Measurements from ENCODE around the gene TLR6.
"Not testable (repeated sequence)": the region's sequence is repeated elsewhere in the genome, so short reads cannot be mapped to it uniquely, and the experiment has no call there.

Gene TLR6

DNA sequence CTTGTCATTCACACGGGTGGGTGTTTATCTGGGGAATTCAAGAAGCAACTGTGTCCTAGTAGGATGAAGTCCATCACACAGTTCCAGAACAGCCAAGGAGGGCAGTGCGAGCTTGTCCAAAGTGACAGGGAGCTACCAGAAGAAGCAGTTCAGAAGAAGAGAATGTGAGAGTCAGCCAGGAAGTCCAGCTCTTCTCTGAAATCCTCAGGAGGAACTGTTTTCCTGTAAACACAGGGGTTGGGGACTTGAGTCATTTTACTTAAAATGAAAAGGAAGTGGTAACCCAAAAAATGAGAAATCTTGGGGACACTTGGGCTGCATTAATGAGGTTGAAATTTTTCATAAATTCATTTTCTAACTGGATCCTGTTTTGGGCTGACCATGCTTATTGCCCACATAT is 65.6 kb downstream of the TLR6 start:
- H3K4me3 ChIP-seq (ENCODE audit: low read depth, low read length): no peak overlapping the region

DNA sequence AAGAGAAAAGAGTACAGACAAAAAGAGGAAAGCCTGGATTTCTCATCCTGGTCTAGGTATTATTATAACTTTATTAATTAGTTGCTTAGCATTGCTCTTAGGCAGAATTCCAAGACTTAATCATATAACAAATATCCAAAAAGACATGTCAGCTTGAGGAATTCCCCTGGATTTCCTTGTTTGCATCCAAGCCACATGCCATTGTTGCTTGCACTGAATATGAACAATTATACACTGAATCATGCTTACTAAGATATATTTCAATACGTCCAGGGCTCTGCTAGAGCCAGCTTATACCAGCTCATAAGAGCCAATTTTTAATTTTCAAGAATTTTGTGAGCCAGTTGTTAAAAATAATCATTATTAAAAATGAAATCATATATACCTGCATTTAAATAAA is 68.3 kb downstream of the TLR6 start:
- no peak overlapping the region for H3K4me3 ChIP-seq (ENCODE audit: low read depth, low read length)

DNA sequence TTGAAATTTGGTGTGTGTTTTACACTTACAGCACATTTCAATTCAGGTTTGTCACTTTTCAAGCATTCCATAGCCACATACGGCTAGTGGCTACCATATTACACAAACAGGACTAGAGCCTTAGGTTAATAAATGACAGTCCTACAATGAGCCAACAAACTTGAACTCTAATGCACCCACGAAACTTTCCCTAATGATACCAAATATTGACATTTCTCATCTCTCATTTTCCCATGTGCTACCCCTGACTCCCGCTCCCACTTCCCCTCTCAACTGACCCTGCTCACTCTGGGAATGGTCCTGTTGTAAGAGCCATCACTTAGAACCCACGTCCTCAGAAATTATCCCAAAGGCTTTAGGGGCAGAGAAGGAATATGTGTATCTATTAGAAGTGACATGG is 68.9 kb downstream of the TLR6 start:
- no peak overlapping the region for H3K4me3 ChIP-seq (ENCODE audit: low read depth, low read length)

DNA sequence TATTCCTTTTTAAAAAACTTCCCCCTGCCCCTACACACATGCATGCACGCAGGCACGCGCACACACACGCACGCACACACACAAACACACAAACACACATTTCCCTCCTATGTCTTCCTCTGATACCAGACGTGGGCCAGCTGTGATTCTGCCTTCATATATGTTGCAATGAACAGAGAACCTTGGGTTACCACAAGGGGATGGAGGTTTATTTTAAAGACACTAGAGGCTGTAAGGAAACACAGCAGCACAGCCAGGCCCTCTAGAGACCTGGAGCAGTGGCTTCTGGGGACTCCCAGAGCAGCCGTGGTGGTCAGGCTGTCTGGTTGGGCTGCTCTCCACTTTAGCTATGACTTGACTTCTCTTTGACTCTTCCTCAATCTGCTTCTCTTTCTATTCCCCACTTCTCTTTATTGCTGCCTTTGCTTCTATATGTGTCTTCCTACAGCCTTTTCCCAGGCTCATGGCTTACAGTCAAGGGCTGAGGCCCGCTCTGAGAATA is 70.7 kb downstream of the TLR6 start:
- H3K4me3 ChIP-seq (ENCODE audit: low read depth, low read length): no peak overlapping the region

DNA sequence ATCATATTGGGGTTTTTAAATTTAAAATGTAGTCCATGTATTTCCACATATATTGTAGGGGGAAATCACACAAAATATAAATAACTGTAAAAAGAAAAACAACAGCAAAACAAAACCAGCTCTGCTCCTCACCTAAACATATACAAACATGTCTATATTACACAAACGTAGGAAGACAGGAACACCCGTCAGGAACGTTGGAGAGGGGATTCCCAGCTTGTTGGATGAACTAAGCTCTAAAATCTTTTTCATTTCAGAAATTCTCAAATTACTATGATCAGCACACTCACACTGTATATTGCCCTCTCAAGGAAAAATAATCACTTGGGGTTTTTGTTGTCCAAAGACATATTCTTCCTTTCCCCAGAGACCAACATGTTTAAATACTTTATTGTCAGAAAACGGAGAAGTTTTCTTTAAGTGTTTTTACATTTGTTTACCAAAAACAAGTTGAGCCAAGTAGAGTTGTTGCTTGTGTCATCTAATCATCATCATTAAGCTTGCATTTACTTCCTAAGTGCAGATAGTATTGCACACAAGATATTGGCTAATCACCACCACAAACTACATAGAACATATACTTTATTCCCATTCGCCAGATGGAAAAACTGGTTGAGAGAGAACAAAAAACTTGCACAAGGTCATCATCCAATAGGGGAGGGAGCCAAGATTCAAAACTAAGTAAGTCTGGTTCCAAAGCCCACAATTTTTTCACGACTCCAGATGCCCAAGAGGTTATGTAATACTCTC is 71.4 kb downstream of the TLR6 start:
- H3K4me3 ChIP-seq (ENCODE audit: low read depth, low read length): no peak overlapping the region

DNA sequence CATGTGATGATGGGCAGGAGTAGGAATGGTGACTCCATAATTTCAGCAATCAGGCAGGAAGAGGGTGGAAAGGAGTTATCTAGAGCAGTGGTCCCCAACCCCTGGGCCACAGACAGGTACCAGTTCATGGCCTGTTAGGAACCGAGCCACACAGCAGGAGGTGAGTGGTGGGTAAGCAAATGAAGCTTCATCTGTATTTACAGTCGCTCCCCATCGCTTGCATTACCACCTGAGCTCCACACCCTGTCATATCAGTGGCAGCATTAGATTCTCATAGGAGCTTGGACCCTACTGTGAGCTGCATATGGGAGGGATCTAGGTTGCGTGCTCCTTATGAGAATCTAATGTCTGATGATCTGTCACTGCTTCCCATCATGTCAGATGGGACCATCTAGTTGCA is 72.5 kb downstream of the TLR6 start:
- no peak overlapping the region for H3K4me3 ChIP-seq (ENCODE audit: low read depth, low read length)

DNA sequence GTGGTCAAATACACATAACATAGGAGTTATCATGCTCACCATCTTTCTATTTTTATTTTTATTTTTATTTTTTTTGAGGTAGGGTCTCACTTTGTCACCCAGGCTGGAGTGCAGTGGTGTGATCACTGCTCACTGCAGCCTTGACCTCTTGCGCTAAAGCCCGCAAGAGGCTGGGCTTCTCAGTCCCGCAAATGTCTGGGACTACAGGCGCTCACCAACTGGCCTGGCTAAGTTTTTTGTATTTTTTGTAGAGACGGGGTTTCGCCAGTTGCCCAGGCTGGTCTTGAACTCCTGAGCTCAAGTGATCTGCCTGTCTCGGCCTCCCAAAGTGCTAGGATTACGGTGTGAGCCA is 73.5 kb downstream of the TLR6 start:
- H3K4me3 ChIP-seq (ENCODE audit: low read depth, low read length): no peak overlapping the region

DNA sequence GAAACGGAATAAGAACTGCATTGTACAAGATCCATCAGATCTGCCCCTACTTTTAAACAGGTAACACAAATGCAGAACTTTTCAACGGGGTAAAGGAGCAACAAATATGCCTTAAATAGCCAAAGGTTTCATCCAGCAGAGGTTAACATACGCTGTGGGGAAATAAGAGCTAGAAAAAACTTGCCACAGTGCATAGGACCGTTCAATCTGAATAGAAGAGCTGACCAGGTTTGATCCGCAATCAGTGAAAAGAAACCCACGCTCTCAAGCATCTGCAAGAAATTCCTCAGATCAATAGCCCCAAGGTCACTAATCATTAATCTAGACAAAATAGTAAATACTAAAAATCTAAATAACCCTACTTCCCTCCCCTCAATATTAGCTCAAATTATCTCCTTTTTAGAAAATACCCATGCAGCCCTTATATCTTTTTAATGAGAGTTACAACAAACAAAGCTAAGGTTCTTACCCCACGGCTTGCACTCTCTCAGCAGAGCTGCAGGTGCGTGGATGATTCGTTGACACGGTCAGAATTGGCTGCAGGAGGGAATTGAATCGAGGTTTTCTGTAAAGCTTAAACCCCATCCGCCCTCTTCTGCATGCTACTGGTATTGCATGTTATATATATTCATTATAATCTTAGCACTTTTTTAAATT is 74.0 kb downstream of the TLR6 start, which contains the start of gene TLR10:
Gene TLR10 (minus strand): TSS at position 539 of the 657 bp plus-strand sequence. CDS start 7,400 bp downstream, outside the sequence.
- no peak within 1 kb of the TSS for H3K4me3 ChIP-seq (ENCODE audit: low read depth, low read length)

DNA sequence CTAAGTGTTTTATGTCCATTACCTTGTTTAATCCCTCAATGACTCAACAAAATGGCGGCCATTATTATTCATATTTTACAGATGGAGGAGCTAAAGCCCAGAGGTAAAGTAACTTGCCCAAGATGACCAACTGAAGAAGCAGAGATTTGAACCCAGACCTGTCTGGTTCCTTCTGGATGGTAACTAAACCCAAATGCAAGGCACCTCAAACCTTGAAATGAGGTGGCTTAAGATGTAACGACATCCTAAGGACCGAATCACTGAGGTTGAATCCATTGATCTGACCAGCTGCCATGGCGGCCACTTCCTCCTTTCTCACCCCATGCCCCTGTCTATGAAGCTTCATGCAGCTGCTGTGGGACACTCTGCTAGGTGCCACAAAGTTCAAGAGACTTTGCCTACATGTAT is 74.8 kb downstream of the TLR6 start:
- no peak overlapping the region for H3K4me3 ChIP-seq (ENCODE audit: low read depth, low read length)

DNA sequence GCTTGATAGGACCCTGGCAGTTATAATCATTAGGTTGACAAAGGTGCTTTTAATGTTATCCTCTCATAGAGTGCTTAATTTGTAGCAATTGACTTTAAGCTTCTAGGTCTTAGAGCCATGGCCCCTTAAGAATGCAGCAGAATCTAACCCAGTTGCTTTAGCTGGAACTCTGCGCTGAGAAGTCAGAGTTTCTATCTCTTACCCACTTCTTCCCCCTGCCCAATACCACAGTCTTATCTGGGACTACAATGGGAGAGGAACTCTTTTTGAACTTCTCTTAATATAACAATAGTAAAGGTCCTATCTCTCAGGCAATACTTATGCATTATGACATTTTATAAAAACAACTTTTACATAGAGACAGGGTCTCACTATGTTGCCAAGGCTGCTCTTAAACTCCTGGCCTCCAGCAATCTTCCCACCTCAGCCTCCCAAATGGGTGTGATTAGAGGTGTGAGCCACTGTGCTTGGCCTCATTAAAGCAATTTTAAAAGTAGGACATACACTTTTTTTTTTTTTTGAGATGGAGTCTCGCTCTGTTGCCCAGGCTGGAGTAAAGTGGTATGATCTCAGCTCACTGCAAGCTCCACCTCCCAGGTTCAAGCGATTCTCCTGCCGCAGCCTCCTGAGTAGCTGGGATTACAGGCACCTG is 75.7 kb downstream of the TLR6 start:
- no peak overlapping the region for H3K4me3 ChIP-seq (ENCODE audit: low read depth, low read length)

DNA sequence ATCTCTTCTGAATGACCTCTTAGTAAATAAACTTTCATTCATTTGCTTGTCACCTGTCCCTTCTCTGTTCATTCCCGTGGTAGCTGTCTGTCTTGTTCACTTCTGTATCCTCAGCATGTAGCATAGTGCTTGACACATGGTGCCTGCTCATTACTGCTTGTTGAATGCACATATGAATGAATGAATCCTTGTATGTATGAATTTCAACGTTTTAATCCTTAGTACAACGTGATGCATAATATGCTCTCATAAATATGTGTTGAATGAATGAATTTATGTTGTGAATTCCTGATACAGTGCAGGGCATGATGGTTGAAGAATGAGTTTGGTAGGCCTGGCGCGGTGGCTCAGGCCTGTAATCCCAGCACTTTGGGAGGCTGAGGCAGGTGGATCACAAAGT is 76.8 kb downstream of the TLR6 start:
- H3K4me3 ChIP-seq (ENCODE audit: low read depth, low read length): no peak overlapping the region

DNA sequence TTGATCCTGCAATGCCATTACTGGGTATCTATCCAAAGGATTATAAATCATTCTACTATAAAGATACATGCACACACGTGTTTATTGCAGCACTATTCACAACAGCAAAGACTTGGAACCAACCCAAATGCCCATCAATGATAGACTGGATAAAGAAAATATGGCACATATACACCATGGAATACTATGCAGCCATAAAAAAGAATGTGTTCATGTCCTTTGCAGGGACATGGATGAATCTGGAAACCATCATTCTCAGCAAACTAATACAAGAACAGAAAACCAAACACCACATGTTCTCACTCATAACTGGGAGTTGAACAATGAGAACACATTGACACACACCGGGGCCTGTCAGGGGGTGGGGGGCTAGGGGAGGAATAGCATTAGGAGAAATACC is 78.7 kb downstream of the TLR6 start:
- not testable (repeated sequence) for H3K4me3 ChIP-seq (ENCODE audit: low read depth, low read length)

DNA sequence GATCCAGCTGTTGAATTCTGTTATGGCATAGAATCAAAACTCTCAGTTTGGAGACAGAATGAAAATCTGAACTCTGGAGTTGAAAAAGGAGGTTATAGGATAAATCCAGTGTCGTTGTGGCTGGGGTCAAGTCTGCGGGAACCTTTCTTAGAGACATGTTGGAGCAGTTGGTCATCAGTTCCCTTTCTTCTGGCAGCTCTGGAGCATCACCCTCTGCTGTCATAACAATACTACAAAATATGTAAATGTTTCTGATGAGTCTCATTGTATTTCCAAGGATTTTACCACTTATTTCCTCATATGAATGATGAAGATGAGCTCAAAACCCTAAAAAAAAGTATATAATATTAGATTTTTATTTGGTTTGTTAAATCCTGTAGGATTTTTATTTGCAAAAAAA is 81.3 kb downstream of the TLR6 start:
- H3K4me3 ChIP-seq (ENCODE audit: low read depth, low read length): no peak overlapping the region

DNA sequence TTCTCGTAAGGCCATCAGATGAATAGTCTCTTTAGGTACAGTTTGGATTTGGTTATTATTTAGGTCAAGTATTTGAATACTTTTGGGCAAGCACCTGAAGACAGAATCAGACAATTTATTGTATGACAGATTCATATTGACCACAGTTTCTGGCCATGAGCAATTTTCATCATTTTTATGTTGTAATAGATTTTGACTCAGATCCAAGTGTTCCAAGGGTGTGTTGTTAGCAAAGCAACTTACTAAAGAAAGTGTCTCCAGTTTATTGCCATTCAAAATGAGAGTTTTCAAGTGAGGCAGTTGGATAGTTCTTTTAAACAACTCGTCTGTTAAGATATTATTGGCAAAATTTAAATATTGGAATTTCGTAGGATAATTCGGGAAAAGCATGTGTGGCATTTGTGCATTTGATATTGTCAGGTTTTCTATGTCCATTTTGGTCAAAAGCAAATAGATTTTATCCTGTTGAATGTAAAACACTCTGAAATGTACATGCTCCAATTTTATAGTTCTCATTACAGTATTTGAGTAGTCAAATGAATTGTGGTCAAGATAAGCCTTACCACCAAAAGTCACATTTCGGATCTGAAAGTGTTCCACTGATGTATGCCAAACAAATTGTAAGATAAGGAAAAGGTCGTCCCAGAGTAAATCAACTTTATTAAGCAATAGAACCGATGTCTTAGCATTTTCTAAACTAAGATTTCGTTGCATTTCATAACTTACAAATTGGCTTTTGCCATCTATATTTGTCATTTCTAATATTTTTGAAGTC is 82.2 kb downstream of the TLR6 start:
- H3K4me3 ChIP-seq (ENCODE audit: low read depth, low read length): no peak overlapping the region
